Endothelial cell of umbilical vein (primary cell): ENCODE data around the gene KCNRG.

Source experiments
- CTCF ChIP-seq, 2 donors: IDR thresholded peaks; 1 replicate in 1 of 2; 2 replicates in 1 of 2; pipeline ENCODE4 v1.5.1; 2011; ENCODE audit warnings: low read length in 2 of 2, mild to moderate bottlenecking in 2 of 2, moderate library complexity in 2 of 2, control low read depth in 1 of 2, inconsistent platforms in 1 of 2, low read depth in 1 of 2; ENCODE audit not compliant: insufficient read depth in 1 of 2; ENCODE audit errors: extremely low read depth in 1 of 2
- EZH2 ChIP-seq: IDR thresholded peaks from 2 replicates; pipeline ENCODE4 v1.6.1; 2012; ENCODE audit warnings: borderline replicate concordance, low read depth, mild to moderate bottlenecking, moderate library complexity, low read length, inconsistent platforms; ENCODE audit not compliant: severe bottlenecking
- JUN ChIP-seq: IDR thresholded peaks from 2 replicates; pipeline ENCODE4 v1.6.1; 2011; ENCODE audit warnings: borderline replicate concordance, low read depth; ENCODE audit not compliant: insufficient read length, insufficient read depth
- MYC ChIP-seq: IDR thresholded peaks from one replicate; pipeline ENCODE4 v1.6.1; 2011; ENCODE audit warnings: mild to moderate bottlenecking, low read depth, low read length
- POLR2A ChIP-seq: IDR thresholded peaks from 2 replicates; pipeline ENCODE4 v1.6.1; 2012; ENCODE audit warnings: low read depth, mild to moderate bottlenecking, control low read depth, low read length
- POLR2AphosphoS5 ChIP-seq: IDR thresholded peaks from 2 replicates; pipeline ENCODE4 v1.6.1; 2012; ENCODE audit warnings: low read depth, mild to moderate bottlenecking, control low read depth, low read length, moderate library complexity; ENCODE audit not compliant: insufficient read depth
- TF ChIP-seq, protein P1 (sequence below): IDR thresholded peaks from 2 replicates; pipeline ENCODE4 v1.6.1; 2011; ENCODE audit not compliant: insufficient read depth, insufficient read length

GRCh38 chr13:50068508-50068907 lies 53.3 kb downstream of the KCNRG start:
- TF ChIP-seq POLR2AphosphoS5 (no peak), CTCF (IDR thresholded peaks at IDR 0.05; ENCODE audit: extremely low read depth in 1 of 2, insufficient read depth in 1 of 2, low read depth in 1 of 2, low read length in 2 of 2) (no peak), POLR2A (no peak), MYC (no peak), EZH2 (no peak), JUN (no peak)
- TF ChIP-seq, protein P1, sequence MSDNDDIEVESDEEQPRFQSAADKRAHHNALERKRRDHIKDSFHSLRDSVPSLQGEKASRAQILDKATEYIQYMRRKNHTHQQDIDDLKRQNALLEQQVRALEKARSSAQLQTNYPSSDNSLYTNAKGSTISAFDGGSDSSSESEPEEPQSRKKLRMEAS = no peak
